SJCRH30 (cell line): ENCODE results near the gene NNAT. TPM values are rescaled to one million over a fixed set of nuclear protein-coding genes. Genes with fewer than 3 reads are reported as not detected.
"Not testable (repeated sequence)": the region's sequence is repeated elsewhere in the genome, so short reads cannot be mapped to it uniquely, and the experiment has no call there.

ENCODE experiments used
- DNase-seq, 2 experiments: peaks; one replicate each; pipeline ENCODE4 v3.0.0-alpha.2; 2015 to 2020
- H3K27ac ChIP-seq: fragments of 250-450 bp; sonication (Bioruptor Pico); 2 replicates; pipeline ENCODE4 v1.5.1; 2020; ENCODE audit warnings: mild to moderate bottlenecking, moderate library complexity
- H3K27me3 ChIP-seq: fragments of 250-450 bp; sonication (Bioruptor Pico); 2 replicates; pipeline ENCODE4 v1.5.1; 2020; ENCODE audit warnings: mild to moderate bottlenecking, moderate library complexity
- H3K36me3 ChIP-seq: fragments of 250-450 bp; sonication (Bioruptor Pico); 2 replicates; pipeline ENCODE4 v1.5.1; 2020; ENCODE audit warnings: mild to moderate bottlenecking, moderate library complexity
- H3K4me1 ChIP-seq: fragments of 250-450 bp; sonication (Bioruptor Pico); 2 replicates; pipeline ENCODE4 v1.5.1; 2020; ENCODE audit warnings: mild to moderate bottlenecking, moderate library complexity
- H3K4me3 ChIP-seq: fragments of 250-450 bp; sonication (Bioruptor Pico); 2 replicates; pipeline ENCODE4 v1.5.1; 2020; ENCODE audit warnings: mild to moderate bottlenecking, moderate library complexity
- H3K9me3 ChIP-seq: fragments of 250-450 bp; sonication (Bioruptor Pico); replicated peaks from 2 replicates; pipeline ENCODE4 v1.5.1; 2020; ENCODE audit warnings: mild to moderate bottlenecking, moderate library complexity
- total RNA-seq: library from RNA; depleted of rRNA; stranded (reverse); fragments of >200 nt; shearing (Covaris generic); gene quantifications from 2 replicates; pipeline ENCODE4 v1.2.3, GENCODE V29; 2014; rRNA removed

NNAT gene, protein sequence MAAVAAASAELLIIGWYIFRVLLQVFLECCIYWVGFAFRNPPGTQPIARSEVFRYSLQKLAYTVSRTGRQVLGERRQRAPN
- not detected in 2 replicates for total RNA-seq

DNA sequence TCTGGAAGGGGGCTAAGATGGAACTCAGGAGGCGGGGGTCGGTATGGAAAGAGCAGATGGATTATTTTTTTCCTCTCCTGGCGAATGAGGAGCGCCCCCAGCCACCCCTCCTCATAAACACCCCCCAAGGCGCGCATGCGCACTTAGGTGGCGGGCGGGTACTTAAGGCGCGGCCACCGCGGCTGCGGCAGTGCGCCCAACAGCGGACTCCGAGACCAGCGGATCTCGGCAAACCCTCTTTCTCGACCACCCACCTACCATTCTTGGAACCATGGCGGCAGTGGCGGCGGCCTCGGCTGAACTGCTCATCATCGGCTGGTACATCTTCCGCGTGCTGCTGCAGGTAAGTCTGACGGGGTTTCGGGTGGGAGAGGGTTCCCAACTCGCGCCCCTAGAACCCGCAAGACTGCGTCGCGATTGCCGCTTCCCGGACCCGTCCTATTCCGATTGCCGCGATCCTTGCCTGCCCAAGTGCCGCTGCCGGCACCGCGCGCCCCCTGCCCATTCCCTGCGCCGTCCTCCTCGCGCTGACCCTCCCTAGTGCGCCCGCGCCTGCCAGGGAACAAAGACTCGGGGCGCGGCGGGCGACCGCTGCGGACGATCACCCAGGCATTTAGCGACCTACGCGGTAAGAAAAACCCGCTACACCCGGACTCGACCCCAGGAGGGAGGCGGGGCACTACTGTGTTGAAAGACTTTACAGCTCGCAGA is at the start of gene NNAT:
Gene NNAT (plus strand): TSS at position 190 of the 711 bp plus-strand sequence. CDS start 82 bp downstream, at position 272.
- no peaks in the 10 kb centered on the region for H3K9me3 ChIP-seq
- peaks cover 64% of the 10 kb centered on the region for H3K4me1 ChIP-seq
- no peak for DNase-seq
- peak within 1 kb of the TSS; percentile 76; the same call in 1 of the 2 replicates for H3K27ac ChIP-seq
- H3K27me3 ChIP-seq = no peaks in the 10 kb centered on the region
- no peak within 1 kb of the TSS for H3K4me3 ChIP-seq
- H3K36me3 ChIP-seq = peaks cover 50% of the 10 kb centered on the region

DNA sequence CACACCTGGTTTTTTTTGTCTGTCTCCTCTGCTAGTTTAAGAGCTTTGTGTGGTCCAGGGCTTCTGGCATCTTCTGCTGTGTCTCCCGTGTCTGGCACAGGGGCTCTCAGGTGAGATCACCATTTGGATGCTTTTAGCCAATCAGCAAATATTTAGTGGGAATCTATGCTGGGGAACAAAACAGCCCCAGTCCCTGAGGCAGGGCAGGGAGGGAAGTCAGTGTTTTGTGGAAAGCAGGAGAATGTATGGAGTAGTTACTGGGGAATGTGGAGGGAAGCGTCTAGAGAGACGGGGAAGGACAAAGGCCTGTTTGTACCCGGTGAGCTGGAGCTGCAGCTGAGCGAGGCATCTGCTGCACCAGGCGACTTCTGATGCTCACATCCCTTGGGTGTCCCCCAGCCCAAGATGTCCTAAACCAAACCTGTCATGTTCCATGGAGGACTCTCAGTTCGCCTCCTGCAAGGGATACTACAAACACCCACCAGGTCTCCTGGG is 49.3 kb upstream of the NNAT start:
- peaks cover 5% of the 10 kb centered on the region for H3K4me1 ChIP-seq
- H3K9me3 ChIP-seq = peaks cover 4% of the 10 kb centered on the region; the same call in 1 of the 2 replicates
- H3K27me3 ChIP-seq = no peaks in the 10 kb centered on the region
- H3K27ac ChIP-seq = no peak overlapping the region
- peak in 1 of 2 experiments; percentile 58 for DNase-seq
- H3K4me3 ChIP-seq = no peak overlapping the region
- no peaks in the 10 kb centered on the region for H3K36me3 ChIP-seq

DNA sequence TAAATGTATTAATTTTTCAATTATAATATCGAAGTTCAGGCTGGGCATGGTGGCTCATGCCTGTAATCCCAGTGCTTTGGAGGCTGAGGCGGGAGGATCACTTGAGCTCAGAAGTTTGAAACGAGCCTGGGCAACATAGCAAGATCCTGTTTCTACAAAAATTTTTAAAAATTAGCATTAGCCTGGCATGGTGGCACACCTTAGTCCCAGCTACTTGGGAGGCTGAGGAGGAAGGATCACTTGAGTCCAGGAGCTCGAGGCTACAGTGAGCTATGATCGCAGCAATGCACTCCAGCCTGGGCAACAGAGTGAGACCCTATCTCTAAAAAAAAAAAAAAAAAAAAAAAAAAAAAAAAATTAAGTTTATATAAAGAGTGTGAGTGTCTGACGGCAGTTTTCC is 48.6 kb upstream of the NNAT start:
- H3K36me3 ChIP-seq, H3K4me1 ChIP-seq, H3K4me3 ChIP-seq, H3K9me3 ChIP-seq, H3K27me3 ChIP-seq, DNase-seq, H3K27ac ChIP-seq: not testable (repeated sequence)

DNA sequence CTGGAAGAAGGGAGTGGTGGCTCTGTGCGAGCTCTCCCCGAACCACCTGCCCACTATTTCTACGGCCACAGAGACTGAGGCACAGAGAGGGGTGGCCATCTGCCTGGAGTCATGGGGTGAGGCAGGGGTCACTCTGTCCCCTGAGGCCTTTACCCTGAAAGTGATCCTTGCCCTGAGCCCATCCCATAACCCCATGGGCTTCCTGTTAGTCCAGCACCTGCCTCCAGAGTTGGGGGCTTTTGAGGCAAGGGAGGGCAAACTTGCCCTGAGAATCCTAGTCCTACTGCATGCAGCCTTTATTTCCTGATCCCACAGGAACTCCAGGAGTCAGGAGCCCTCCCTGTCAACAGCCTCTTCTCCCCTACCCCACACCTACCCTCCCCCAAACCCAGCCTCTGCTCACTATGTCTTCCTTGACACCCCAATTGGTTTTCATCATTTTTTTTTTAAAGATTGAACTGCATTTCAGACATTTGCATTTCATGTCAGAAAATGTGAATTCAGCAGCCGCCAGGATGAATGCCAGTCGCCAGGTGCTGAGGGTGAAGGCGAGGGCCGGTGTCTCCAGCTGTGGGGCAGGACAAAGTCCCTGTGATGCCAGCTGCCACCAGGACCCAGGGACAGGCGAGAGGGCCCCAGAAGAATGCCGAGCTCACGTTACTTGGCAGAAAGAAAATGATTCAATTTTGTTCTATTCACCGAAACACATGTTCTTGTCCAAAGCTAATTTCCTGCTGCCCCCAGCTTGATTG is 47.6 kb upstream of the NNAT start:
- Histone ChIP-seq H3K4me1 (peaks cover 5% of the 10 kb centered on the region), H3K4me3 (no peak overlapping the region), H3K27me3 (no peaks in the 10 kb centered on the region), H3K9me3 (peaks cover 4% of the 10 kb centered on the region; the same call in 1 of the 2 replicates), H3K36me3 (no peaks in the 10 kb centered on the region), H3K27ac (no peak overlapping the region)
- DNase-seq = peak in 1 of 2 experiments; percentile 44

DNA sequence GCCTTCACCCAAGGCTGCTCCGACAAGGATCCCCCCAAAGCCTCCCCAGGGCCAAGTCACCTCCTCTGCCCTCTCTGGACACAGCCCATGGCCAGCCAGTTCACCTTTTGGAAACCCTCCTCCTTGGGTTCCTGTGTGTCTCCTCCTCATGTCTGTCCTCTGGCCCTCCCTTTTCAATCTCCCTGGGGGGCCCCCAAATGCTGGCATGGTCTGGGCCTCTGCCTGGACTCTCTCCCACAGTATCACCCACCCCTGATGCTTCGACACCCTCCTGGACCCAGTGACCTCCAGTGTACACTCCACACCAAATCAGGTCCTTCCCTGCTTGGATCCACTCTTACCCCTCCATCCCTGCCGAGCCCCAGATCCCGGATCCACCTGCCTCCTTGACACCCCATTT is 46.7 kb upstream of the NNAT start:
- no peak overlapping the region for H3K4me3 ChIP-seq
- H3K36me3 ChIP-seq = no peaks in the 10 kb centered on the region
- DNase-seq = no peak
- no peaks in the 10 kb centered on the region for H3K27me3 ChIP-seq
- peaks cover 4% of the 10 kb centered on the region; the same call in 1 of the 2 replicates for H3K9me3 ChIP-seq
- H3K27ac ChIP-seq = no peak overlapping the region
- peaks cover 5% of the 10 kb centered on the region for H3K4me1 ChIP-seq

DNA sequence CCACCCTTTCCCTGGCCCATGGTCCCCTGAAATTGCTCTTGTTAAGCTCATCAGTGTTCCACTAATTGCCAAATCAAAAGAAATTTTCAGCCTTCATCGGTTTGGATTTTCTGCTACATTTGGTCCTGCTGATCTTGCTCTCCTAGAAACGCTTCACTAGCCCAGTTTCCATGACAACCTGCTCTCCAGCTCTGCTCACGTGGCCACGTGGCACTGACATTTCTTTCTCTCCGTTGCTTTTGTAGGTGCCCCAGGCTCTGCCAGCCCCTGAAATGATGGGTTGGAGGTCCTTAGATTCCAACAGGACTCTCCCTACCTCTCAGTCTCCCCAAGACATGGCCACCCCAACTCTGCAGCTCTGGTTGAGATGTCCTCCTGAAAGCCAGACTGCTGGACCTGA is 45.8 kb upstream of the NNAT start:
- H3K27ac ChIP-seq = no peak overlapping the region
- no peaks in the 10 kb centered on the region for H3K27me3 ChIP-seq
- H3K9me3 ChIP-seq = peaks cover 4% of the 10 kb centered on the region; the same call in 1 of the 2 replicates
- H3K4me3 ChIP-seq = no peak overlapping the region
- peaks cover 5% of the 10 kb centered on the region for H3K4me1 ChIP-seq
- no peak for DNase-seq
- H3K36me3 ChIP-seq = no peaks in the 10 kb centered on the region

DNA sequence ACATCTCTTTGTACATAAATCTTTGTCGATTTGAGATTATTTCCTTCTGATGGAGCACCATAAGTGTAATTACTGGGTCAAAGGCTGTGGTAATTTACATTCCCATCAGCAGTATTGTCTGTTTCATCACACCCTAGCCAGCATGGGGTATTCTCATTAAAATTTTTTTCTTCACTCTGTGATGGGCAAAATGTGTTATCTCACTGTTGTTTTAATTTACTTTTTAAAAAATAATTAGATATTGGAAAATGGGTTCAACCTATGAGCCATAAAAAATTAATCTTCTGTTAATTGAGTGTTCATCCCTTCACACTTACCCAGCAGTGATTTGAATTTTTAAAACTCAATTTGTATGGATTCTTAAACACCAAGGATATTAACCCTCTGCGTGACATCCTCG is 44.0 kb upstream of the NNAT start:
- H3K9me3 ChIP-seq = peaks cover 4% of the 10 kb centered on the region
- DNase-seq = no peak
- H3K4me1 ChIP-seq = peaks cover 5% of the 10 kb centered on the region
- H3K27ac ChIP-seq = no peak overlapping the region
- no peaks in the 10 kb centered on the region for H3K36me3 ChIP-seq
- no peak overlapping the region for H3K4me3 ChIP-seq
- H3K27me3 ChIP-seq = no peaks in the 10 kb centered on the region

DNA sequence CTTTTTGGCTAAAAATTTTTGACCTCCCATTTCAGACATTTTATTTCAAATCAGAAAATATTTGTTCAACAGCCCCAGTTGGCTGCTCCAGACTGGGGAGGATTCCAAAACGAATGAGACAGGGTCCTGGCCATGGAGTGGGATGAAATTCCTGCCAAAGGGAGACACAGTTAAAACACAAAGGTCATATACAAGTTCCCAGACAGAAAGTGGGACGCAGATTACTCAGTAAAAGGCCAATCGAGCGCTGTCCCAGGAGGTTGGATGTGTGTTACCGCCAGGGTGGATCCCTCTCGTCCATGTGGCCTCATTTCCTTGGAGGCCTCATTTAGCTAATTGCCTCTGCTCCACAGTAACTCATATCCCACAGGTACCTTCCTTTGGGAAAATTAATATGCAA is 41.8 kb upstream of the NNAT start:
- Histone ChIP-seq H3K4me3 (no peak overlapping the region), H3K27me3 (no peaks in the 10 kb centered on the region), H3K4me1 (no peaks in the 10 kb centered on the region), H3K9me3 (peaks cover 4% of the 10 kb centered on the region), H3K36me3 (no peaks in the 10 kb centered on the region), H3K27ac (no peak overlapping the region)
- no peak for DNase-seq

DNA sequence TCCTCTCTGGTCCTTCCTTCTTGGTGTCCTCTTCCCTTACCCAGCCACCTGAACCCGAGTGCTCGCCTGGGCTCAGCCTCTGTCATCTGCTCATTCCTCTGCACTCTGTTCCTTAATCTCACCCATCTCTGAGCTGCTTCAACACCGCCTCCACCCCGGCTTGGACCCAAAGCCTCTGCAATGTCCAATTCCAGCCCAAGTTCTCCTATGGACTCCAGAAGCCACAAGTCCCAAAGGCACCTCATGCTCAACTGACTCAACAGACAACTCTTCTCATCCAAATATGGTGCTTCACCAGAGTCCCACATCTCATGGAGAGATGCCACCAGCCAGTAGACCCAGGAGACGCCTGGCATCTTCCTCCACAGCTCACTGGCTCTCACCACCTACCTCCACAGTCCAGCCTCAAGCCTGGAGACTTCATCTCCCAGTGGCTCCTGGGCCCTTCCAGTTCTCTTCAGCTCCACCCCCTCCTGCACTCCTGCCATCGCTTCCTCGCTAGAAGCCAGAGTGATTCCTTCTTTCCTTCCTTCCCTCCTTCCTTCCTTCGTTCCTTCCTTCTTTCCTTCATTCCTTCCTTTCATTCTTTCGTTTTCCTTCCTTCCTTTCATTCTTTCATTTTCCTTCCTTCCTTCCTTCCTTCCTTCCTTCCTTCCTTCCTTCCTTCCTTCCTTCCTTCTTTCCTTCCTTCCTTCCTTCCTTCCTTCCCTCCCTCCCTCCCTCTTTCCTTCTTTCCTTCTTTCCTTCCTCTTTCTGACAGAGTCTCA is 40.9 kb upstream of the NNAT start:
- H3K36me3 ChIP-seq = no peaks in the 10 kb centered on the region
- H3K27ac ChIP-seq = no peak overlapping the region
- no peak overlapping the region for H3K4me3 ChIP-seq
- no peaks in the 10 kb centered on the region for H3K27me3 ChIP-seq
- no peaks in the 10 kb centered on the region for H3K4me1 ChIP-seq
- DNase-seq = no peak
- peaks cover 4% of the 10 kb centered on the region for H3K9me3 ChIP-seq

DNA sequence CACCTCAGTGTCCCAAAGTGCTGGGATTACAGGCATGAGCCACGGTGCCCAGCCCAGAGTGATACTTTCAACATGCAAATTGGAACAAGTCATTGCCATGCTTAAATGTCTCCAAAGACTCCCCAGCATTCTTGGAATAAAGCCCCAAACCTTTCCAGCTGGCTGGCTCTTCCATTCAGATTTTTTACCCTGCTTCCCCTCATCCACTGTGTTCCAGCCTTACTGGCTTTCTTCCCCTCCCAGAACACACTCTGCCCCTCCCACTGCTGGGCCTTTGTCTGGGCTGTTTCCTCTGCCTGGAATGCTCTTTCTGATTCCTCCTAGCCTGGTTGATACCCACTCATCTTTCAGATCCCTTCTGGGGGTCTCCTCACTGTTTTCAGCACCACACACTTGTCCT is 40.1 kb upstream of the NNAT start:
- H3K4me1 ChIP-seq = peaks cover 7% of the 10 kb centered on the region
- no peak overlapping the region for H3K4me3 ChIP-seq
- DNase-seq = no peak
- no peaks in the 10 kb centered on the region for H3K36me3 ChIP-seq
- no peak overlapping the region for H3K27ac ChIP-seq
- no peaks in the 10 kb centered on the region for H3K27me3 ChIP-seq
- H3K9me3 ChIP-seq = peaks cover 4% of the 10 kb centered on the region

DNA sequence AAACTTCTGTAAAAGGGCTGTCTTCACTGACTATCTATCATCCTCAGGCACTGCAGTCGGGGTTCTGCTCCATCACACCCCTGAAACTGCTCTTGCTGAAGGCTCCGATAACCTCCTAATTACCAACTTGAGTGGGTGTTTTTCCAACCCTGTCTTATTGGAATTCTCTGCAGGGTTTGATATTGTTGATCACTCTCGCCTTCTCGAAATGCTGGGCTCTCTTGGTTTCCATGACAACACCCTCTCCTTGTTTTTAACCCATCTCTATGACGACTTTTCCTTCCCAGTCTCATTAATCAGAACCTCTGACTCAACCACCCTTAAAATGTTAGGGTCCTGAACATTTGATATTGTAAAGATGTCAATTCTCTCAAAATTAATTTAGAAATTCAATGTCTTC is 39.4 kb upstream of the NNAT start:
- Histone ChIP-seq H3K36me3 (no peaks in the 10 kb centered on the region), H3K4me3 (no peak overlapping the region), H3K4me1 (peaks cover 14% of the 10 kb centered on the region), H3K27me3 (no peaks in the 10 kb centered on the region), H3K9me3 (no peaks in the 10 kb centered on the region; the same call in 1 of the 2 replicates), H3K27ac (no peak overlapping the region)
- DNase-seq = no peak

DNA sequence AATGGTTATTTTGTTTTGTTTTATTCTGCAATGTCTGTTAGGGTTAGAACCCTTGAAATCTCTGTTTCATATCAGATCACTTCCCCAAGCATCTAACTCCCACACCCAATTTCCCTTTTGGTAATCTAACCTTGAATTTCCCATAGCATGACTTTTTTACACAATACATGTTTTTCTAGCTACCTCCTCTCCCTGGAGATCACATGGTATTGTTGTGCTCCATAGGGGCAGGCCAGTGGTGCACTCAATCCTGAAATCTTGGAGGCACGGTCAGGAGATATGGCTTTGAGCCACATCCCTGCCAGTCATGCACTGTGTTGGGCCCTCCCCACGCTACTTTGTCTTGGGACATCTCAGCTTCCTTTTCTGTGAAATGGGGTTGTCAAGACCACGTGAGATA is 36.7 kb upstream of the NNAT start:
- no peak overlapping the region for H3K27ac ChIP-seq
- no peak overlapping the region for H3K4me3 ChIP-seq
- H3K4me1 ChIP-seq = peaks cover 28% of the 10 kb centered on the region
- no peaks in the 10 kb centered on the region for H3K27me3 ChIP-seq
- no peaks in the 10 kb centered on the region for H3K36me3 ChIP-seq
- no peaks in the 10 kb centered on the region; the same call in 1 of the 2 replicates for H3K9me3 ChIP-seq
- no peak for DNase-seq

DNA sequence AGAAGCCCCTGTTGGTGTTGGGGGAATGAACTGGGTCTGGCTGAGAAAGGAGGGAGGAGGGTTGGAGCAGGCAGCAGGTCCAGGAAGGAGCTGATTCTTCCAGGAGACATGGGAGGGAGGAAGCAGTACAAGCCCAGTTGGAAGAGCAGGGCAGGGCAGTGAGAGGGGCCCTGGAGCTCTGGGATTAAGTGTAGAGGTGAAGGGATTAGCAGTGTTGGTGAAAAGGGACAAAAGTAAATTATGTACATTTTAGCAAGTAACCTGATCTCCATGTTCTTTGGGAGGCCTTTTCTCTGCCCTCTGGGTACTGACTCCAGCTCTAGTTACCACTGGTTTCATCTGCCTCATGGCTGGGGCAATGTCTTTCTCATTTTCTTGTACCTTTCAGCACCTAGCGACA is 34.8 kb upstream of the NNAT start:
- not testable (repeated sequence) for H3K36me3 ChIP-seq, H3K27me3 ChIP-seq, H3K4me3 ChIP-seq, H3K9me3 ChIP-seq, H3K27ac ChIP-seq
- H3K4me1 ChIP-seq = peaks cover 35% of the 10 kb centered on the region
- DNase-seq = peak; percentile 46 to 65

DNA sequence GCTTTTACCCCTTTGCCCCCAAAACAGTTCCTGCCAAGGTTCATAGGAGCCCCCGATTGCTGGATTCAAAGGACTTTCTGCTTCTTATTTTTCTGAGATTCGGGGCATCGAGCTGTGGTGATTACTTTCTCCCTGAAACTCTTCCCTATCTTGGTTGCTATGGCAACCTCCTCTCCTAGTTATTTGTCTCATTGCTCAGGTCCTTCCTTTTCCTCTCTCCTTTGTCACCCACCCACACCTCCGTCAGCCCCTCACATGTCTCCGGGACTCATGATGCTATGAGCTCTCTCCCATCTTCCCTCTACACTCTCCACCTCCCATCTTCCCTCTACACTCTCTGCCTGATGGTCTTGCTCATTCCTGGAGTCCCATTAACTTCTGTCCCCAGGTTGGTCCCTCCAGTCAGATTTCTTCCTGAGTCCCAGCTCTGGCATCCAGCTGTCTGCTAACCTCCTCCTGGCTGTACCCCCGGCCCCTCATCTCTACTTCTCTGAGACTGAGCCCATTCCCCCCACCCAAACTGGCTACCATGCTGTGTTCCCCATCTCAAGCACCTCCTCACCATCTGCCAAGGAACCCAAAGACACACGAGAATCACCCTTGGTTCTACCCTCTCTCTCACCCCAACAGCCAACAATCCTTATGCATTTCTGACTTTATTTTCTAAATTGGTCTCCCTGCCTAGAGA is 30.2 kb upstream of the NNAT start:
- Histone ChIP-seq H3K27ac (no peak overlapping the region), H3K9me3 (0 out of 2 replicates have a peak, but pooled peaks cover 5% of the 10 kb centered on the region), H3K4me3 (no peak overlapping the region), H3K27me3 (no peaks in the 10 kb centered on the region), H3K36me3 (no peaks in the 10 kb centered on the region; the same call in 1 of the 2 replicates), H3K4me1 (peaks cover 29% of the 10 kb centered on the region)
- DNase-seq = no peak
